ENCODE results near the gene CFAP20DC.
"Not testable (repeated sequence)": the region's sequence is repeated elsewhere in the genome, so short reads cannot be mapped to it uniquely, and the experiment has no call there.

The CFAP20DC gene

DNA sequence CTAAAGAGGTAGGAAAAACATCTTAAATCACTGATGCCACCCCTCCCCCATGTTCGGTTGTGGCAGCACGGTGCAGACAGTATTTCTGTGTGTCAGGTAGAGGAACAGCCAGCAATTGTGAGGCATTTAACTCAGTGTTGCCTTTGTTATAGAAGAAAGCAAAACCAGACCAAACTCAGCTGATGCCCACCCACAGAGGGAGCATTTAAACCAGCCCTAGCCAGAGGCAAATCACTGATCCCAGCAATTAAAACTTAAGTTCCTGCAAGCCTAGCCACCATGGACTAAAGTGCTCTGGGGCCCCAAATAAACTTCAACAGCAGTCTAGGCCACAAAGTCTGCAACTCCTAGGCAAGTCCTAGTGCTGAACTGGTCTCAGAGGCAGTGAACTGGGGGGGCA lies 94.5 kb downstream of the CFAP20DC start:
- ATAC-seq: no peak
- Mint-ChIP-seq H3K27ac (no peak overlapping the region), H3K36me3 (no peaks in the 10 kb centered on the region), H3K9me3 (no peaks in the 10 kb centered on the region), H3K4me1 (peaks cover 13% of the 10 kb centered on the region), H3K4me3 (no peak overlapping the region), H3K27me3 (no peaks in the 10 kb centered on the region)

DNA sequence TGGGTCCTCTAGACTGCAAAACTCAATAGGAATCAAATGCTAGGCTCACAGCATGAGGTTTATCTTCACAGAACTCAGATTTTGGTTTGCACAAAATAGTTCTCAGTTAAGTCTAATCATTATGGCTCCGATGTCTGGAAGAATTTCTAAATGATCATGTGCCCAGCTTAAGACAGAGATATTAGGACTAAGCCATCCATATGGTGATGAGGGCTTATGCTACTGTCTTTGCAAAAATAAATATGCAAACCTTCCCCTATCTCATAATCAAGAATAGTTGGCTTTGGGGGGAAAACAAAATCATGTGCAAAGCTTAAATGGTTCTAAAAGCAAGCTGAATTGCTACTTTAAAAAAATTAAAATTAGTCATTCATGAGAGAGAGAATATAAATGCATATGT lies 96.5 kb downstream of the CFAP20DC start:
- Mint-ChIP-seq H3K27me3 (no peaks in the 10 kb centered on the region), H3K4me1 (peaks cover 15% of the 10 kb centered on the region), H3K9me3 (peaks cover 7% of the 10 kb centered on the region), H3K4me3 (no peak overlapping the region), H3K36me3 (no peaks in the 10 kb centered on the region), H3K27ac (peak overlapping the region; percentile 59)
- no peak for ATAC-seq

DNA sequence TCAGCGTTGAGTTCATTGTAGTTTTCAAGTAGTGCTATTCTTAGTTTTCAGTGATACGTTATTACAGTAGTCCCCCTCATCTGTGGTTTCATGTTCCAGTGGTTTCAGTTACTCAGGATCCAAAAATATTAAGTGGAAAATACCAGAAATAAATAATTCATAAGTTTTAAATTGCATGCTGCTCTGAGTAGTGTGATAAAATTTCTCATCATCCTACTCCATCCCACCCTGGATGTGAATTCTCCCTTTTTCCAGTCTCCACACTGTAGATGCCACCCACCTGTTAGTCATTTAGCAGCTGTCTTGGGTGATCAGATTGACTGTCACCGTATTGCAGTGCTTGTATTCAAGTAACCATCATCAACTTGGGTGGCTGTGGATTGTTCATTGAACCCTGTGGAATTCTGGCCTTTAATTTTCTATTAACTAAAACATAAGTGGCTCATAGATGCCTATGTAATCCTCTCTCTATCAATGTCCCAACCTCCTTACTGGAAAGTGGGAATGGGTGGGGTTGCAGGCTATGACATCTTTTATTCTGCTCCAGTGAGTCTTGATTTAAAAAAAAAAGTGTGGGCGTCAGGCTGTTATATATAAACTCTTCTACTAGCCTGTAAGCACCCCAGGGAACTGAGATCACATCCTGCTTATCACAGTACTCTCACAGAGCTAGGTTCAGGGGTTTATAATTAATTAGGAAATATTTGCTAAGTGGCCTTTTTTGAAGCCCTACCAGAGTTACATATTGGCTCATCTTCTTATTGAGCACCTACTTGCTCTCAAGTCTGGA lies 97.5 kb downstream of the CFAP20DC start:
- H3K9me3 Mint-ChIP-seq: peaks cover 9% of the 10 kb centered on the region
- peak overlapping the region; percentile 59 for H3K27ac Mint-ChIP-seq
- H3K36me3 Mint-ChIP-seq: no peaks in the 10 kb centered on the region
- no peak overlapping the region for H3K4me3 Mint-ChIP-seq
- peak; percentile 71 for ATAC-seq
- H3K27me3 Mint-ChIP-seq: no peaks in the 10 kb centered on the region
- H3K4me1 Mint-ChIP-seq: peaks cover 21% of the 10 kb centered on the region

DNA sequence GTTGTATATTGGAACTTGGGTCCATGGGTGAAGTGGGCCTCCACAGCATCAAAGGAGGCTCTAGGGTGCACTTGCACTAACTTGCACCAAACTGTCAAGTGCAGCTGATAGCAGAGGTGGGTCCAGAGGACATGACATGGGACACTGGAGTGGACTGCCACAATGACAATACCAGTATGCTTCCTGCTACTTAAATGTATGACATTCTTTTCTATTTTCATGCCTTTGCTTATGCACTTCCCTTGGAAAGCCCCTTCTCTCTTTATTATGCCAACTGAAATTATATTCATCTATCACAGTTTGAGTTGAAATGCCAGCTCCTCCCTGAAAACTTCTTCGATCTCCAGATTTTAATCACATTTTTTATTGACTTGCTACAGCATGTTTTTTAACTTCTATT lies 101.8 kb downstream of the CFAP20DC start:
- Mint-ChIP-seq H3K4me3 (no peak overlapping the region), H3K27me3 (no peaks in the 10 kb centered on the region), H3K27ac (no peak overlapping the region), H3K9me3 (peaks cover 9% of the 10 kb centered on the region), H3K4me1 (peaks cover 19% of the 10 kb centered on the region), H3K36me3 (no peaks in the 10 kb centered on the region)
- no peak for ATAC-seq

DNA sequence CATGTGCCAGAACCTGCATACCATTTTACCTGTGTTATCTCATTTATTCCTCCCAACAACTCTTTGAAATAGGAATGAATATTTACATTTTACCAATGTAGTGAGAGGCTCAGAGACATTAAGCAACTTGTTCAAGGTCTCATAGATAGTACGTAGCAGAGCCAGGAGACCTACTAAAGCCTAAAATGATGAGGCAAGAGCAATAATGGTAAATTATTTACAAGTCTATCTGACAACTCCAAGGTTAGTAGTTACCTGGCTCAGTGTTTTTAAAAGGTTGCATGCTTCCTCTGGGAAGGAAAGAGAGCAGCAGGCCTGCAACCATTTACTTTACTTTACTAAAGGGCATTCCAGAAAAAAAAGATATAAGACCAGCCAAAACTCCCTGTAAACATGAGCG lies 103.0 kb downstream of the CFAP20DC start:
- H3K27me3 Mint-ChIP-seq: no peaks in the 10 kb centered on the region
- no peak for ATAC-seq
- H3K27ac Mint-ChIP-seq: no peak overlapping the region
- H3K36me3 Mint-ChIP-seq: no peaks in the 10 kb centered on the region
- peaks cover 8% of the 10 kb centered on the region for H3K4me1 Mint-ChIP-seq
- no peak overlapping the region for H3K4me3 Mint-ChIP-seq
- H3K9me3 Mint-ChIP-seq: peaks cover 9% of the 10 kb centered on the region

DNA sequence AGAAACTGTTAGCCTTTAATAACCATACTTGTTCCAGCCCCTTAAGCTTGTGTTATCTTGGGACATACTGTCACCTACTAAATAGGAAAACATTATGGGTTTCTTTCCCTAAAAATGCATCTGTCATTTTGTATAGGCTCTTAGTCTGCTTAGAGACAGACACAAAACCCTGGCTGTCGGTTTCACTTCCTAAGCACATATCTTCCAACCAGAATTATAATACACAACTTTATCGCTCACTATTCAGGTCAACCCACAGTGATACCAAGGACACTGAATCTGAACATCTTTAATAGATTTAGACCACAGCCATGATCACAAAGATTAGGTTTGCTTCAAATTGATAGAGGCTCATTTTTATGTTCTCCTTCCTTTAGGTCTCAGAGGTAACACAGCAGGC lies 111.8 kb downstream of the CFAP20DC start:
- ATAC-seq: no peak
- no peak overlapping the region for H3K27ac Mint-ChIP-seq

DNA sequence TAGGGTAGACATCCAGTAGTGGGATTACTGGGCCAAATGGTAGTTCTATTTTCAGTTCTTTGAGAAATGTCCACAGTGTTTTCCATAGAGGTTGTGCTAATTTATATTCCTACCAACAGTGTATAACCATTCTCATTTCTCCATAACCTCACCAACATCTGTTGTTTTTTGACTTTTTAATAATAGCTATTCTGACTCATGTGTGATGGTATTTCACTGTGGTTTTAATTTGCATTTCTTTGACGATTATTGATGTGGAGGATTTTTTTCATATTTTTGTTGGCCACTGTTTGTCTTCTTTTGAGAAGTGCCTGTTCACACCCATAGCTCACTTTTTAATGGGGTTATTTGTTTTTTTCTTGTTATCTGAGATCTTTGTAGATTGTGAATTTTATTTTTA lies 125.2 kb downstream of the CFAP20DC start:
- no peaks in the 10 kb centered on the region for H3K27me3 Mint-ChIP-seq
- H3K27ac Mint-ChIP-seq: no peak overlapping the region
- no peaks in the 10 kb centered on the region for H3K4me1 Mint-ChIP-seq
- peaks cover 6% of the 10 kb centered on the region for H3K9me3 Mint-ChIP-seq
- ATAC-seq: no peak
- no peaks in the 10 kb centered on the region for H3K36me3 Mint-ChIP-seq
- H3K4me3 Mint-ChIP-seq: no peak overlapping the region

More for the DNA sequence above, 111.8 kb downstream of the CFAP20DC start:
- H3K9me3 Mint-ChIP-seq: no peaks in the 10 kb centered on the region
- peaks cover 7% of the 10 kb centered on the region for H3K4me1 Mint-ChIP-seq
- H3K36me3 Mint-ChIP-seq: no peaks in the 10 kb centered on the region
- no peaks in the 10 kb centered on the region for H3K27me3 Mint-ChIP-seq
- no peak overlapping the region for H3K4me3 Mint-ChIP-seq

DNA sequence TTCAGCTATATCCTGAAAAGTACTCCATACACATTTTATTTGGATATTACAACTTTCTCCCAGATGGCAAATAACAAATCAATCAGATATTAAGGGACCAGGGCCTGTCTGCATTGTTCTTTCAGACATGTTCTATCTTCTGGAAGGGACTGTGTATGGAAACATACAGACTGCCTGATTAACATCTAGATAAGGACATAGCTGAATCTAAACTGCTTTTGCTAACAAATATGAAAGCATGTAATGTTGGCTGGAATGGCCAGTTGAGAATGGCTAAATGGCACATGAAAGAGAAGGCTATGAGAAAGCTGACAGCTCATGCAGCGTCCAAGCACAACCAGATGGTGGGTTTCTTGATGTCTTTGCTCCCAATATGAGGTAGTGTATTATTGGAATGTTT lies 149.4 kb downstream of the CFAP20DC start:
- no peak overlapping the region for H3K4me3 Mint-ChIP-seq

DNA sequence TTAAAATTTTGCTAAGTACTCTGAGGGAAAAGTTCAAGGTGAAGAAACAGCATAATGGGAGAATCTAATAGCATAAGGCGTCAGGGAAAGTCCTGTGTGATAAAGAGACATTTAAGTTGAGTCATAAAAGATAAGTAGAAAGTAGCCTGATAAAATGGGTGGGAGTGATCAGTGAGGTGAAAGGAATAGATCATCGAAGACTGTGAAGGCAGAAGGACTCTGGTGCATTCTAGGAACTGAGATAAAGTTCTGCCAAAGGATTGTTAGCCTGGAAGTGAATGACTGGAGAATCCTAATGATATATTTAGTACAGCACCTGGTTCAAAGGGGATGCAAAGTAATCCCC lies 149.9 kb downstream of the CFAP20DC start:
- H3K27ac Mint-ChIP-seq: peak overlapping the region; percentile 68
- peaks cover 18% of the 10 kb centered on the region for H3K9me3 Mint-ChIP-seq
- ATAC-seq: peak; percentile 40
- no peaks in the 10 kb centered on the region for H3K27me3 Mint-ChIP-seq
- peak overlapping the region; percentile 42 for H3K4me3 Mint-ChIP-seq
- no peaks in the 10 kb centered on the region for H3K36me3 Mint-ChIP-seq
- peaks cover 19% of the 10 kb centered on the region for H3K4me1 Mint-ChIP-seq

More for the DNA sequence above, 149.4 kb downstream of the CFAP20DC start:
- ATAC-seq: no peak
- Mint-ChIP-seq H3K36me3 (no peaks in the 10 kb centered on the region), H3K27me3 (no peaks in the 10 kb centered on the region), H3K9me3 (peaks cover 15% of the 10 kb centered on the region), H3K27ac (peak overlapping the region; percentile 68), H3K4me1 (peaks cover 19% of the 10 kb centered on the region)

DNA sequence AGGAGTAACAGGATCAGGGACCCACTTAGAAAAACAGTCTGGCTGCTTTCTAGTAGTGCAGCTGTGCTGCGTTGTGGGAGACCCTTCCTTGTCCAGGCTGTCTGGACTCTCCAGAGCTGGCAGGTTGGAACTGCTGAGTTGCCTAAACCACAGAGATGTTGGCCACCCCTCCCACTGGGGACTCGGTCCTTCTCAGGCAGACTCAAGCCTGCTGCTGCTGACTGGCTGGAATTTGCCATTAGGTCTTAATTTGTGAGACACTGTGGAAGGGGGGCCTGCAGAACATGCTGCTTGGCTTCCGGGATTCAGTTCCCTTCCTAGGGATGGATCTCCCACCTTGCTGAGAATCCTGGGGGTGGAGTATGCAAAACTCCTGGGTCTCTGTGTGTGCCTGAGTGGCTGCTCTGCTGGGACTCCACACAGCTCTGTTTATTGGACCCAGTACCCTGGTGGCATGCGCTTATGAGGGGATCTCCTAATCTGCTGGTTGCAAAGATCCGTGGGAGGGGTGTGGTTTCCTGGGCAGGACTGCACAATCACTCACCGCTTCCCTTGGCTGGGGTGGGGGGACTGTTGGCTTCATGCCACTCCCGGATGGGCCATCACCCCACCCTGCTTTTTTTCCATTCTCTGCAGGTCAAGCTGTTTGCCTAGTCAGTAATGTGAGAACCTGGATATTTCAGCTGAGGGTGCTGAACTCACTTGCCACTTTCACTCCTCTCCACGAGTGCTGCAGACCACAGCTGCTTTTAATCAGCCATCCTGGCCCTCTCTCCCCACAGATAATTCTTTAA lies 150.5 kb downstream of the CFAP20DC start:
- Mint-ChIP-seq H3K27me3 (no peaks in the 10 kb centered on the region), H3K4me3 (peak overlapping the region; percentile 42), H3K4me1 (peaks cover 19% of the 10 kb centered on the region), H3K27ac (peak overlapping the region; percentile 68), H3K36me3 (no peaks in the 10 kb centered on the region), H3K9me3 (peaks cover 18% of the 10 kb centered on the region)
- ATAC-seq: peak; percentile 96

DNA sequence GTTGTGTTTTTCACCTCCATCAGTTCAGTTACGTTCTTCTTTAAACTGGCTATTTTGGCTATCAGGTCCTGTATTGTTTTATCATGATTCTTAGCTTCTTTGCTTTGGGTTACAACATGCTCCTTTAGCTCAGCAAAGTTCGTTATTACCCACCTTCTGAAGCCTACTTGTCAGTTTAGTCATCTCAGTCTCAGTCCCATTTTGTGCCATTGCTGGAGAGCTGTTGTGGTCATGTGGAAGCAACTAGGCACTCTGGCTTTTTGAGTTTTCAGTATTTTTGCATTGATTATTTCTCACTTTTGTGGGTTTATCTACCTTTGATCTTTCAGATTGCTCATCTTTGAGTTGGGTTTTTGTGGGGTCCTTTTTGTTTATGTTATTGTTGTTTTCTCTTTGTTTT lies 151.3 kb downstream of the CFAP20DC start:
- Mint-ChIP-seq H3K4me3 (no peak overlapping the region), H3K9me3 (peaks cover 18% of the 10 kb centered on the region), H3K27me3 (no peaks in the 10 kb centered on the region), H3K27ac (peak overlapping the region; percentile 68), H3K4me1 (peaks cover 19% of the 10 kb centered on the region), H3K36me3 (no peaks in the 10 kb centered on the region)
- ATAC-seq: no peak

DNA sequence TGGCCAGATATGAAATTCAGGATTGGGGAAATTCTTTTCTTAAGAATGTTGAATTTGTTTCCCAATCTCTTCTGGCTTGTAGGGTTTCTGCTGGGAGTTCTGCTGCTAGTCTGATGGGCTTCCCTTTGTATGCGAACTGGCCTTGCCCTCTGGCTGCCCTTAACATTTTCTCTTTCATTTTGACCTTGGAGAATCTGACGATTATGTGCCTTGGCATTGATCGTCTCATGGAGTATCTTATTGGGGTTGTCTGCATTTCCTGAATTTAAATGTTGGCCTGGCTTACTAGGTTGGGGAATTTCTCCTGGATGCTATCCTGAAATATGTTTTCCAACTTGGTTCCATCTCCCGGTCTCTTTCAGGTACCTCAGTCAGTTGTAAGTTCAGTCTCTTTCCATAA lies 152.2 kb downstream of the CFAP20DC start:
- no peaks in the 10 kb centered on the region for H3K36me3 Mint-ChIP-seq
- H3K9me3 Mint-ChIP-seq: peaks cover 14% of the 10 kb centered on the region
- no peak for ATAC-seq
- H3K27ac Mint-ChIP-seq: no peak overlapping the region
- peaks cover 19% of the 10 kb centered on the region for H3K4me1 Mint-ChIP-seq
- no peak overlapping the region for H3K4me3 Mint-ChIP-seq
- no peaks in the 10 kb centered on the region for H3K27me3 Mint-ChIP-seq

DNA sequence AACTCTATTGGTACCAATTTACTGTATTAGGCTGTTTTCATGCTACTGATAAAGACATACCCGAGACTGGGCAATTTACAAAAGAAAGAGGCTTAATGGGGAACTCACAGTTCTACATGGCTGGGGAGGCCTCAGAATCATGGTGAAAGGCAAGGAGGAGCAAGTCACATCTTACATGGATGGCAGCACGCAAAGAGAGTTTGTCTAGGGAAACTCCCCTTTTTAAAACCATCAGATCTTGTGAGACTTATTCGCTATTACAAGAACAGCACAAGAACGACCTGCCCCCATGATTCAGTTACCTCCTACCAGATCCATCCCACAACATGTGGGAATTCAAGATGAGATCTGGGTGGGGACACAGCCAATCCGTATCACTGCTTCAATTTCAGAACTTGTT lies 154.1 kb downstream of the CFAP20DC start:
- not testable (repeated sequence) for H3K36me3 Mint-ChIP-seq, H3K27me3 Mint-ChIP-seq, H3K27ac Mint-ChIP-seq, ATAC-seq, H3K4me3 Mint-ChIP-seq
- Mint-ChIP-seq H3K4me1 (peaks cover 19% of the 10 kb centered on the region), H3K9me3 (peaks cover 14% of the 10 kb centered on the region)

DNA sequence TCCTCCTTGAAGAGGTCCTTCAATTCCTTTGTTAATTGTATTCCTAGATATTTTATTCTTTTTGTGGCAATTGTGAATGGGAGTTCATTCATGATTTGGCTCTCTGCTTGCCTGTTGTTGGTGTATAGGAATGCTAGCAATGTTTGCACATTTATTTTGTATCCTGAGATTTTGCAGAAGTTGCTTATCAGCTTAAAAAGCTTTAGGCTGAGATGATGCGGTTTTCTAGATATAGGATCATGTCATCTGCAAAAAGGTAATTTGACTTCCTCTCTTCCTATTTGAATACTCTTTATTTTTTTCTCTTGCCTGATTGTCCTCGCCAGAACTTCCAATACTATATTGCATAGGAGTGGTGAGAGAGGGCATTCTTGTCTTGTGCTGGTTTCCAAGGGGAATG lies 157.3 kb downstream of the CFAP20DC start:
- H3K27me3 Mint-ChIP-seq, H3K27ac Mint-ChIP-seq, ATAC-seq: not testable (repeated sequence)

DNA sequence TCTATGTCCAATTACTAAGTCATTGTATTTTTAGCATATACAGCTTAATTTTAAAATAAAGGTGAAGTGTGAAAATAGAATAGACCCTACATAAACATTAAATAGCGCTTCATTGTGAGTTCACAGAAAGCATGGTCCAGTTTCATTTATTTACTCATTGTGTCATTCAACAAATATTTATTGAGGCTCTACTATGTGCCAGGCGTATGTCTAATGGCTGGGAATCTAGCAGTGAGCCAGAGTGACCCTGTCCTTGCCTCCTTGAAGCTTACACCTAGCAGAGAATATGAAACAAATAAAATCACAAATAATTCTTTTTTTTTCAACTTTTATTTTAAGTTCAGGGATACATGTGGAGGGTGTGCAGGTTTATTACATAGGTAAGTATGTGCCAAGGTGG lies 161.7 kb downstream of the CFAP20DC start:
- no peak for ATAC-seq
- Mint-ChIP-seq H3K27me3 (no peaks in the 10 kb centered on the region), H3K36me3 (no peaks in the 10 kb centered on the region), H3K4me1 (no peaks in the 10 kb centered on the region), H3K27ac (no peak overlapping the region), H3K9me3 (no peaks in the 10 kb centered on the region), H3K4me3 (no peak overlapping the region)

More for the DNA sequence above, 157.3 kb downstream of the CFAP20DC start:
- H3K9me3 Mint-ChIP-seq: peaks cover 14% of the 10 kb centered on the region
- not testable (repeated sequence) for H3K4me3 Mint-ChIP-seq, H3K4me1 Mint-ChIP-seq, H3K36me3 Mint-ChIP-seq

DNA sequence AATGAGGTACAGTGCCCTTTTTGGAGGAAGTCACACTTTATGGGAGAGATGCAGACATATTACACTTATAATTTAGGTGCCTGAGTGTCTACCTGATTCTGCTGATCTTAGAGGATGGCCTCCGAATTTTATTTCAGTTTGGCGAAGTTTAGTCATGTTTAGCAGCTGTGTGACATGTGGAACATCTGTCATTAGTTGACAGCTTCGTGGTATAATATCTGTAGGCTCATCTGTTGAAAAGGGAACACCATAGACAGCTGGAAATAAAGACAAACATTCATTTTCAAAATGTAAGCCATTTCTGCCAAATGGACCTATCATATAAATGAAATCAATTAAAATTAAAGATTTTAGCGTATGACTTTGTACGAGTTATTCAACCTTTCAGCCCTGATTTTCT lies 165.4 kb downstream of the CFAP20DC start:
- ATAC-seq: no peak
- H3K27ac Mint-ChIP-seq: no peak overlapping the region
- H3K4me1 Mint-ChIP-seq: no peaks in the 10 kb centered on the region
- H3K36me3 Mint-ChIP-seq: no peaks in the 10 kb centered on the region
- H3K27me3 Mint-ChIP-seq: no peaks in the 10 kb centered on the region
- no peak overlapping the region for H3K4me3 Mint-ChIP-seq
- no peaks in the 10 kb centered on the region for H3K9me3 Mint-ChIP-seq

Measured in stimulated activated memory B cell treated with anti-CD40 and anti-IgM and Interleukin-4, amounts not matched to agents 10 μg/mL and 1 μg/mL and 100 μg/mL, for 72 hours (primary cell).